Measurements from ENCODE around the gene SEC63. TPM values are rescaled to one million over a fixed set of nuclear protein-coding genes. Genes with fewer than 3 reads are reported as not detected.
"Not testable (repeated sequence)": the region's sequence is repeated elsewhere in the genome, so short reads cannot be mapped to it uniquely, and the experiment has no call there.

Gene SEC63
- polyA plus RNA-seq, 3 donors = 21.8 to 37.9 (median 23.5) TPM

DNA sequence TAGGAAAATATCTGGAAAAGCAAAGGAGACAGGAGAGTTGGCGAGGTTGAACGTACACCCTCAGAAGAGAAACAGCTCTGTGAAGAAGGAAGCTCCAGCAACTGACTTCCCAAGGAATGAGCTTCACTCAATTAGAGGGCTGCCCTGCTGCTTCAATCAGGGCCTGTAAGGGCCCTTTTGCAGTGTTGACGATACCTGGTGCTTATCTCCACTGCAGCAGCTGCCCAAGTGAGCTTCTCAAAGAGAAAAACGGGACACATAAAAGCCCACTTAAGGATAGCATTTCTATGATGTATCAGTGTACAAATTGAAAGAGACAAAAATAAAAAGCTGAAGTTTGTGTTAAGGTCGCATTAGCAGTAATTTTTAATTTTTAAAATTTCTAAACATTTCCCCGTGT, 16.4 kb downstream of the SEC63 start:
- H3K27ac ChIP-seq (ENCODE audit: low read depth, low read length) = no peak overlapping the region
- whole genome bisulfite sequencing, 3 donors = 60 to 87% (median 86%) methylated on average over 6 of the region's 6 CpGs

GRCh38 chr6:107941199-107941598, 16.8 kb downstream of the SEC63 start:
- 73 to 83% (median 74%) methylated on average over 2 of the region's 2 CpGs for WGBS, 3 donors
- H3K27ac ChIP-seq (ENCODE audit: low read depth, low read length) = no peak overlapping the region

DNA sequence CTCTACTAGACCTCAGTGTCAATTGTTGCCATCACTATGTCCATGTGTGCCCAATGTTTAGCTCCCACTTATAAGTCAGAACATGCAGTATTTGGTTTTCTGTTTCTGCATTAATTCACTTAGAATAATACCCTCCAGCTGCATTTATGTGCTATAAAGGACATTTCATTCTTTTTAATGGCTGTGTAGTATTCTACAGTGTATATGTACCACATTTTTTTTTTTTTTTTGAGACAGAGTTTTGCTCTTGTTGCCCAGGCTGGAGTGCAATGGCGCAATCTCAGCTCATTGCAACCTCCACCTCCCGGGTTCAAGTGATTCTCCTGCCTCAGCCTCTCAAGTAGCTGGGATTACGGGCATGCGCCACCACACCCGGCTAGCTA, 21.1 kb downstream of the SEC63 start:
- 96 to 98% (median 98%) methylated on average over 5 of the region's 5 CpGs for WGBS, 3 donors

GRCh38 chr6:107936162-107936909, 21.7 kb downstream of the SEC63 start:
- H3K27ac ChIP-seq (ENCODE audit: low read depth, low read length) = no peak overlapping the region
- WGBS, 3 donors = 44 to 66% (median 61%) methylated on average over 3 of the region's 3 CpGs

More for the DNA sequence above, 21.1 kb downstream of the SEC63 start:
- not testable (repeated sequence) for H3K27ac ChIP-seq (ENCODE audit: low read depth, low read length)

GRCh38 chr6:107934229-107934628, 23.8 kb downstream of the SEC63 start:
- not testable (repeated sequence) for H3K27ac ChIP-seq (ENCODE audit: low read depth, low read length)
- 92 to 95% (median 94%) methylated on average over 19 to 31 of the region's 35 CpGs for WGBS, 3 donors

DNA sequence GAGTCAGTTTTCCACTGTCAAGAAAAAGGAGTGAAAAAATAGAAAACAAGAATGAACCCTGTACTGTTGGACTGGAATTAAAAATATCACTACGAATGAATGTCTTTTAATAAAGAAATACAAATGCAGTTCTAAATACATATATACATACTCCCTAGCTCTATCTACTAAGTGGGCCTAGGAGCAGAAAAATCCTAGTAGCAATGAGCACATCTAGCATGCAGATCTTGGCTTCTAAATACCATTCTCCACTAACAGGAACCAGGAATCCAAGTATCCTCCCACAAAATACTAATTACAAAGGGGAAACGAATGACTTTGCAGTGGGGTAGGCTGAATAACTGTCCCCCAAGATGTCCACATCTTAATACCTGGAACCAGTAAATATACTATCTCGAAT, 25.4 kb downstream of the SEC63 start:
- 92 to 96% (median 94%) methylated on average over 3 of the region's 3 CpGs for WGBS, 3 donors
- no peak overlapping the region for H3K27ac ChIP-seq (ENCODE audit: low read depth, low read length)

- 96 to 97% (median 96%) methylated on average over 3 of the region's 3 CpGs for WGBS, 3 donors
These were observed 26.1 kb downstream of the SEC63 start for GRCh38 chr6:107931894-107932293.

GRCh38 chr6:107928984-107929383, 29.0 kb downstream of the SEC63 start:
- H3K27ac ChIP-seq (ENCODE audit: low read depth, low read length) = no peak overlapping the region
- WGBS, 3 donors = 58 to 95% (median 90%) methylated on average over 2 of the region's 2 CpGs

More at GRCh38 chr6:107931894-107932293, 26.1 kb downstream of the SEC63 start:
- H3K27ac ChIP-seq (ENCODE audit: low read depth, low read length) = no peak overlapping the region

DNA sequence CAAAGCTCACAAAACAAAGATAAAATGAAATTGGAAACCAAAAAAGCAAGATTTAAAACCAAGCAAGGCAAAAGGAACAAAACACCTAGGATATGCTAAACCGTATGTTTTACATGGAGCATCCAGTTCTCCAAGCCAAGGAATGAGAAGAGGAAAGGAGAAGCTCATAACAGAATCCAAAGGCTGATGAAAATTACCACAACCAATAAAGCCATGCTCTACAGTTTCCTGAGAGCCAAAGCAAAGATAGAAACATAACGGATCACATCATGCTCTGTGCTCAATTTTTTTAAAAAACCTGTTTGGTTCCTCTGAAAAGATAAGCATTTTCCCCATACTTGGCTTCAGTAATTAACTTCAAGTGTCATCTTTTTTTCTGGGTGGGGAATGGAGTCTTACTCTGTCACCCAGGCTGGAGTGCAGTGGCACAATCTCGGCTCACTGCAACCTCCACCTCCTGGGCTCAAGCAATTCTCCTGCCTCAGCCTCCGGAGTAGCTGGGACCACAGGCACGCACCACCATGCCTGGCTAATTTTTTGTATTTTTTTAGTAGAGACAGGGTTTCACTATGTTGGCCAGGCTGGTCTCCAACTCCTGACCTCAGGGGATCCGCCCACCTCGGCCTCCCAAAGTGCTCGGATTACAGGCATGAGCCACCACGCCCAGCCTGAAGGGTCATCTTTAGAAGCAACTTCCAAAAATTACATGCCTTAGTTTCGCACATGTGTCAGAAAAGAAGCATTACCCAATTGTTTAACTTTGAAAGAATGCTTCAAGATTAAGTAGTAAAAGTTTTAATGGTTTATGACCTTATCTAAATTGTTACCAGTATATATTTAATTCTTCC, 31.1 kb downstream of the SEC63 start:
- WGBS, 3 donors = 64 to 75% (median 70%) methylated on average over 10 of the region's 10 CpGs
- not testable (repeated sequence) for H3K27ac ChIP-seq (ENCODE audit: low read depth, low read length)

- 96 to 98% (median 96%) methylated on average over 9 of the region's 9 CpGs for WGBS, 3 donors
- no peak overlapping the region for H3K27ac ChIP-seq (ENCODE audit: low read depth, low read length)
These were observed 40.3 kb downstream of the SEC63 start for GRCh38 chr6:107917451-107918375.

DNA sequence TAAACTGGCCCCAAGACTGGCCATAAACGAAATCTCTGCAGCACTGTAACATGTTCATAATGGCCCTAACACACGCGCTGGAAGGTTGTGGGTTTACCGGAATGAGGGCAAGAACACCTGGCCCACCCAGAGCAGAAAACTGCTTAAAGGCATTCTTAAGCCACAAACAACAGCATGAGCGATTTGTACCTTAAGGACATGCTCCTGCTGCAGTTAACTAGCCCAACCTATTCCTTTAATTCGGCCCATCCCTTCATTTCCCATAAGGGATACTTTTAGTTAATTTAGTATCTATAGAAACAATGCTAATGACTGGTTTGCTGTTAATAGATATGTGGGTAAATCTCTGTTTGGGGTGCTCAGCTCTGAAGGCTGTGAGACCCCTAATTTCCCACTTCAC, 41.0 kb downstream of the SEC63 start:
- 98 to 99% (median 99%) methylated on average over 6 of the region's 6 CpGs for WGBS, 3 donors
- H3K27ac ChIP-seq (ENCODE audit: low read depth, low read length) = not testable (repeated sequence)

GRCh38 chr6:107911692-107912091, 46.3 kb downstream of the SEC63 start:
- WGBS, 3 donors = 61 to 93% (median 90%) methylated on average over 1 of the region's 1 CpG
- H3K27ac ChIP-seq (ENCODE audit: low read depth, low read length) = no peak overlapping the region

GRCh38 chr6:107894809-107895396, 63.1 kb downstream of the SEC63 start:
- H3K27ac ChIP-seq (ENCODE audit: low read depth, low read length) = no peak overlapping the region

DNA sequence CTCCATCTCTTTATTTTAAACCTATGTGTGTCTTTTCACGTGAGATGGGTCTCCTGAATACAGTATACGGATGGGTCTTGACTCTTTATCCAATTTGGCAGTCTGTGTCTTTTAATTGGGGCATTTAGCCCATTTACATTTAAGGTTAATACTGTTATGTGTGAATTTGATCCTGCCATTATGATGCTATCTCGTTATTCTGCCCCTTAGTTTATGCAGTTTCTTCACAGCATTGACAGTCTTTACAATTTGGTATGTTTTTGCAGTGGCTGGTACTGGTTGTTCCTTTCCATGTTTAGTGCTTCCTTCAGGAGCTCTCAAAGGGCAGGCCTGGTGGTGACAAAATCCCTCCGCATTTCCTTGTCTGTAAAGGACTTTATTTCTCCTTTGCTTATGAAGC, 67.6 kb downstream of the SEC63 start:
- WGBS, 3 donors = 97 to 98% (median 97%) methylated on average over 4 of the region's 4 CpGs
- H3K27ac ChIP-seq (ENCODE audit: low read depth, low read length) = not testable (repeated sequence)

- WGBS, 3 donors = 98 to 100% (median 98%) methylated on average over 5 of the region's 5 CpGs
- H3K27ac ChIP-seq (ENCODE audit: low read depth, low read length) = not testable (repeated sequence)
These were observed 72.1 kb downstream of the SEC63 start for GRCh38 chr6:107885950-107886349.

DNA sequence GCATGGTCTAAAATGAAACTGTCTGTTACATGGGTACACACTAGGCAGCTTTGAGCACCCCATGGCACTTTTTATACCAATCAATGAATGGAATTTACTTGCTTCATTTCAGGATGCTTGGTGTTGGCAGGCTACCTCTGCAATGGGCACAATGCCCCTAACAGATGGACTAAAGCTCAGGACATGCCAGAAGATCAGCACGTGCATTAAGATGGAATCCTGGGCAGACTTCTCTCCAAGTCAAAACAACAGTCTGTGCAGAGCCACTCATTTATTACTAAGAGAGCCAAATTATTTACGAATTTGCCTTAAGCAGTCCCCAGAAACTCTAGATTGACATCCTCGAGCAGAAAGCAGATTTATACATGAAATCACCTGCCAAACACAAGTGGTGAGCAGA, 78.1 kb downstream of the SEC63 start:
- H3K27ac ChIP-seq (ENCODE audit: low read depth, low read length) = no peak overlapping the region
- WGBS, 3 donors = 80 to 93% (median 85%) methylated on average over 3 of the region's 3 CpGs

DNA sequence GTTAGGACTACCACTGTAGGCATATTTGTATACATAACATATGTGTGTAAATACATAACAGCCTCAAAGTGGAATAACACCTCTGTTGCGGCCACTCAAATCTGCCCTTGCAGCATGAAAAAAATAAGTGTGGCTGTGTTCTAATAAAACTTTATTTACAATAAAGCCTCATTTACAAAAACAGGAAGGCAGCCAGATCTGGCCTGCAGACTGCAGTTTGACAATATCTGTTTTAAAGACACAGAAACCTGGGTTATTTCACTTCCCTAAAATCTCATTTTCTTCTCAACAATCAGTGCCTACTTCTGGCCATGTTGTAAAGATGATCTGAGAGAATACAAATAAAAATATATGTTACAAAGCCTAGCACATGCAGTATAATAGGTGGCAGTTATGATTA, 80.0 kb downstream of the SEC63 start:
- 95 to 99% (median 98%) methylated on average over 1 of the region's 1 CpG for WGBS, 3 donors
- H3K27ac ChIP-seq (ENCODE audit: low read depth, low read length) = no peak overlapping the region

GRCh38 chr6:107871976-107872375, 86.0 kb downstream of the SEC63 start:
- no peak overlapping the region for H3K27ac ChIP-seq (ENCODE audit: low read depth, low read length)
- WGBS, 3 donors = 84 to 90% (median 89%) methylated on average over 2 of the region's 2 CpGs
